Measurements from ENCODE around the gene RAB3IL1.
A peak's percentile ranks its signal among the peaks of the same experiment; 100 is the strongest.

RAB3IL1 gene

GRCh38 chr11:61874377-61874809 lies 43.0 kb downstream of the RAB3IL1 start:
- DNase-seq (ENCODE audit: low read depth), result no peak
- no peak overlapping the region for H3K4me3 ChIP-seq (ENCODE audit: low read depth, low read length)

- DNase-seq (ENCODE audit: low read depth), result no peak
- H3K4me3 ChIP-seq (ENCODE audit: low read depth, low read length), result no peak overlapping the region
Observed at GRCh38 chr11:61873588-61874376, 43.6 kb downstream of the RAB3IL1 start.

DNA sequence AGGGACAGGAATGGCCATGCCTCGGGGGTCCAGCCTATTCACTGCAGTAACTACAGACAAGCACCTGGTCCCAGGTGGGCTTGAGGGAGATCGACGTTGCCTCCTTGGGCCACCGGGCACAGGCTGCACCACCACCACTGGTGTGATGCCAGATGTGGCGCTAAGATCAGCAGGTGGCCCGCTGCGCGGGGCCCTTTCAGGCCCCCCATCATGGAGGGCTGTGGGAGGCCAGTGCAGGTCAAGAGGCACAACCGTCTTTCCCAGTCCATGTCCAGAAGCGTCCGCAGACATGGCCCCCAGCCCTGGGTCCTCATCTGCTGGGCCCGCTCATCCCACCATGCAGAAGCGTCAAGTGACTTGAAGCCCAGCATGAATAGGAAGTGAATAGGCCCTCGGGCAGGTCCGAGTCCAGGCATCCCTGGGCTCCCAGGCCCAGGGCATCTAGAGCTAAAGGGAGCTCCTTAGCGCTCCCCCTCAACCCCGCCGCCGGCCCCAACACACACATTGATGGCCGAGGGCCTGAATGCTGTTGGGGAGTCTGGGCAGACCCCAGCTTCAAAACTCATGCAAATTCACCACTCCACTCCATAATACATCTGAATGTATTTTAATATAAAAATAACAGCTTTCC lies 44.3 kb downstream of the RAB3IL1 start:
- no peak overlapping the region for H3K4me3 ChIP-seq (ENCODE audit: low read depth, low read length)
- DNase-seq (ENCODE audit: low read depth), result no peak

DNA sequence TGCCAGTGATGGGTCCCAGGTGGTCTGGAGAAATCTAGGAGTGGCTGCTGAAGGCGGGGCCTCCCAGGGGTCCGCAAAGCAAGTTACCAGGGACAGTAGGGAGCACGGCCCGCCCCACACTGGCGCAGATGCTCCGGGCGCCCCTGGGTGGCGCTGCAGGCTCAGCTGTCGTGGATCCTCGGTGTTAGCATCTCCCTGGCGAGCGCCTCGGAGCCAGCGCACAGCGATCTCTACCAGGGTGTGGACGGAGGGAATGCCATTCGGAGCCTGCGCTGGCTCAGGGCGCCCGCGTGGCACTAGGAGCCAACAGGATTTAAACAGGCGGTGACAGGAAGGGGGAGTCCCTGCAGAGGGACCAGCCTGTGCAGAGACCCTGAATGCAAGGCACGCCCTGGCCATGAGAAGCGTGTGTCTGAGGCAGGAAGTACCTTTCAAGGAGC lies 46.2 kb downstream of the RAB3IL1 start:
- peak; percentile 46 for DNase-seq (ENCODE audit: low read depth)
- H3K4me3 ChIP-seq (ENCODE audit: low read depth, low read length), result no peak overlapping the region

- DNase-seq (ENCODE audit: low read depth), result peak; percentile 65
- no peak overlapping the region for H3K4me3 ChIP-seq (ENCODE audit: low read depth, low read length)
Observed at GRCh38 chr11:61870541-61871031, 46.8 kb downstream of the RAB3IL1 start.

- H3K4me3 ChIP-seq (ENCODE audit: low read depth, low read length), result no peak overlapping the region
- DNase-seq (ENCODE audit: low read depth), result no peak
Observed at GRCh38 chr11:61869708-61870451, 47.5 kb downstream of the RAB3IL1 start.

DNA sequence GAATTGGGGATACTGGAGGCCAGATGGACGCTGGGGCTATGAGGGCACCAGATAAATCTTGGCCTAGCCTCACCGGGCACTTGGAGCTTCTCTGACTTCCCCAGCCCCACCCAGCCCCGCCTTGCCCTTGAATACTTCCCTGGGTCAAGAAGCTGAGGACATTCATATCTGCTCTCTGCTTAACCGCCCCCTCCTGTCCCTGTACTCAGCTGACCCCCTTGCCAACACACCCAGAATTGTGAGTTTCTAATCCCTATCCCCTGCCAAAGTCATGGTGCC lies 48.0 kb downstream of the RAB3IL1 start:
- H3K4me3 ChIP-seq (ENCODE audit: low read depth, low read length), result no peak overlapping the region
- DNase-seq (ENCODE audit: low read depth), result no peak

GRCh38 chr11:61868571-61869428 lies 48.6 kb downstream of the RAB3IL1 start:
- no peak overlapping the region for H3K4me3 ChIP-seq (ENCODE audit: low read depth, low read length)
- DNase-seq (ENCODE audit: low read depth), result no peak

DNA sequence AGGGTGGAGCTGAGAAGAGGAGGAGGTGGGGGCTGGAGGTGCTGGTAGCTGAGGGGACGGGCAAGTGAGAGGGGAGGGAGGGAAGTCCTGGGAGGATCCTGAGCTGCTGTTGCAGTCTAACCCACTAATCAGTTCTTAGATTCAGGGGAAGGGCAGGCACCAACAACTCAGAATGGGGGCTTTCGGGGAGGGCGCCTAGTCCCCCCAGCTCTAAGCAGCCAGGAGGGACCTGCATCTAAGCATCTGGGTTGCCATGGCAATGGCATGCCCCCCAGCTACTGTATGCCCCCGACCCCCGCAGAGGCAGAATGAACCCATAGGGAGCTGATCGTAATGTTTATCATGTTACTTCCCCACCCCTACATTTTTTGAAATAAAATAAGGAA lies 50.4 kb downstream of the RAB3IL1 start:
- DNase-seq (ENCODE audit: low read depth), result no peak
- H3K4me3 ChIP-seq (ENCODE audit: low read depth, low read length), result no peak overlapping the region

- no peak overlapping the region for H3K4me3 ChIP-seq (ENCODE audit: low read depth, low read length)
- no peak for DNase-seq (ENCODE audit: low read depth)
Observed at GRCh38 chr11:61866231-61866957, 51.0 kb downstream of the RAB3IL1 start.

- H3K4me3 ChIP-seq (ENCODE audit: low read depth, low read length), result no peak overlapping the region
- DNase-seq (ENCODE audit: low read depth), result no peak
Observed at GRCh38 chr11:61864814-61865775, 52.3 kb downstream of the RAB3IL1 start.

- no peak overlapping the region for H3K4me3 ChIP-seq (ENCODE audit: low read depth, low read length)
Observed at GRCh38 chr11:61863548-61864081, 53.8 kb downstream of the RAB3IL1 start.

GRCh38 chr11:61862714-61863547 lies 54.4 kb downstream of the RAB3IL1 start:
- H3K4me3 ChIP-seq (ENCODE audit: low read depth, low read length), result no peak overlapping the region
- DNase-seq (ENCODE audit: low read depth), result no peak

More at GRCh38 chr11:61863548-61864081, 53.8 kb downstream of the RAB3IL1 start:
- no peak for DNase-seq (ENCODE audit: low read depth)

DNA sequence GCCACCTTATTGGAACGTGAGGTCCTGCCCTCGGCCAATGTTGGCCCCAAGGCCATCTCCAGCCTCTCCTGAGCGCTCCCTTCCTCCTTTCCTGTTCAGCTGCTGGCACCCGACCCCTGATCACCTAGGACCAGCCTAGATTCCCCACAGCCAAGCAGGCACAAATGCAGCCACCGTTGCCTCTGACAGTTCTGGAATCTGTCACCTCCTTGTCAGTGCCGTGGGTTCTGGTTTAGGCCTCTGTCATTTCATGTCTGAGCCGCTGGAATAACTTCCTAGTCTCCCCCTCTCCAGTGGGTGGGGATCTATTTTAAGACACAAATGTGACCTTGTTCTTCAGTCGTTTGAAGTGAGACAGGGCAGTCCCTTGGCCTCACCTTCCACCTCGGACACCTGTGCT lies 55.7 kb downstream of the RAB3IL1 start:
- DNase-seq (ENCODE audit: low read depth), result no peak

DNA sequence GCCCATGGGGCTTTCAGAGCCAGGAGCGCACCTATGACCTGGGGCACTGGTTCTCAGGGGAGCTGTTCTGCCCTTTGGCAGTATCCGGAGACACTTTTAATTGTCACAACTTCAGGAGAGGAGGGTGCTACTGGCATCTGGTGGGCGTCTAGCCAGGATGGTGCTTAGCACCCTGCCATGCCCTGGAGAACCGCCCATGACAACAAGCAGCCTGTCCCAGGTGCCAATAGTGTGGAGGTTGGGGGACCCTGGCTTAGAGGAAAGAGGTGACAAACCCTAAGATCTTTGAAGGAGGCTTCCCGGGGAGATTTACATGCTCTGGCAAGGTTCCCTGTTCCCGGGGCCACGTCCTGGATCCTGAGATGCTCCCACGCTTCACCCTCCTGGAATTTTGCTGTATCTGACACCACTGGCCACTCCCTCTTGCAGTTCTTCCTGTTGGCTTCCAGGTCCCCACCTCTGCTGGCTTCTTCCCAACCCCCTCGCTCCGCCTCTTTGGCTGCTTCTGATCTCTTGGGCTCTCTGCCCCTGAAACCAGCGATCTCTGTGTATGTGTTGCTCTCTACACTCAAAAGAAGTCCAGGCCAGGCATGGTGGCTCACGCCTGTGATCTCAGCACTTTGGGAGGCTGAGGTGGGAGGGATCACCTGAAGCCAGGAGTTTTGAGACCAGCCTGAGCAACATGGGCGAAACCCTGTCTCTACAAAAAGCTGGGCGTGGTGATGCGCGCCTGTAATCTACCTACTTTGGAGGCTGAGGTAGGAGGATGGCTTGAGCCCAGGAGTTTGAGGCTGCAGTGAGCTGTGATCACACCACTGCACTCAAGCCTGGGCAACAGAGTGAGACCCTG lies 57.1 kb downstream of the RAB3IL1 start:
- H3K4me3 ChIP-seq (ENCODE audit: low read depth, low read length), result no peak overlapping the region
- peak; percentile 13 for DNase-seq (ENCODE audit: low read depth)

More for the DNA sequence above, 55.7 kb downstream of the RAB3IL1 start:
- no peak overlapping the region for H3K4me3 ChIP-seq (ENCODE audit: low read depth, low read length)
